CD4-positive, alpha-beta memory T cell (primary cell): ENCODE data around the gene TBX6. TPM values are rescaled to one million over a fixed set of nuclear protein-coding genes. Genes with fewer than 3 reads are reported as not detected.
A peak's percentile ranks its signal among the peaks of the same experiment; 100 is the strongest.

Experiments
- CTCF ChIA-PET: fragments of 350-600 bp; sonication (Branson Sonifier 250); formaldehyde crosslinking; loops from one replicate; lab custom pipeline; 2021; ENCODE audit warnings: inconsistent platforms; ENCODE audit not compliant: partially characterized antibody; lab: Charles Lee
- POLR2A ChIA-PET: fragments of 350-600 bp; sonication (Branson Sonifier 250); formaldehyde crosslinking; loops from one replicate; lab custom pipeline; 2021; ENCODE audit not compliant: partially characterized antibody; lab: Charles Lee
- DNase-seq, 5 donors: peaks; one replicate each; pipeline versions ENCODE4 v3.0.0 to v3.0.0-alpha.2; 2020 to 2022; ENCODE audit warnings: mixed read lengths in 1 of 5
- H3K27ac ChIP-seq: one replicate; pipeline ENCODE4 v1.7.0; 2013; ENCODE audit warnings: low read depth, low read length
- H3K27me3 ChIP-seq: 2 replicates; pipeline ENCODE4 v1.7.0; 2013; ENCODE audit warnings: mild to moderate bottlenecking, low read length, moderate library complexity; ENCODE audit not compliant: insufficient read depth
- H3K36me3 ChIP-seq: 2 replicates; pipeline ENCODE4 v1.7.0; 2013; ENCODE audit warnings: mild to moderate bottlenecking, low read length, moderate library complexity; ENCODE audit not compliant: insufficient read depth
- H3K4me1 ChIP-seq: 2 replicates; pipeline ENCODE4 v1.7.0; 2013; ENCODE audit warnings: mild to moderate bottlenecking, low read length, moderate library complexity; ENCODE audit not compliant: insufficient read depth
- H3K4me3 ChIP-seq, 2 donors: one replicate each; pipeline ENCODE4 v1.7.0; 2013; ENCODE audit warnings: low read length in 2 of 2, mild to moderate bottlenecking in 1 of 2
- H3K9me3 ChIP-seq, 2 donors: one replicate each; pipeline ENCODE4 v1.7.0; 2013; ENCODE audit warnings: low read length in 2 of 2, control low read depth in 1 of 2; ENCODE audit not compliant: control insufficient read depth in 1 of 2
- H3K27ac Mint-ChIP-seq, 7 donors: one replicate each; pipeline ENCODE4 v1.8.0; 2020 to 2021; ENCODE audit warnings: mixed read lengths in 7 of 7, mild to moderate bottlenecking in 6 of 7, inconsistent platforms in 3 of 7, moderate library complexity in 3 of 7
- H3K27me3 Mint-ChIP-seq, 2 donors: one replicate each; pipeline ENCODE4 v1.8.0; 2020 to 2021; ENCODE audit warnings: mixed read lengths in 2 of 2
- H3K36me3 Mint-ChIP-seq, 2 donors: one replicate each; pipeline ENCODE4 v1.8.0; 2020 to 2021; ENCODE audit warnings: mixed read lengths in 2 of 2, inconsistent platforms in 1 of 2, mild to moderate bottlenecking in 1 of 2
- H3K4me1 Mint-ChIP-seq, 4 donors: one replicate each; pipeline ENCODE4 v1.8.0; 2020 to 2021; ENCODE audit warnings: mixed read lengths in 4 of 4, mild to moderate bottlenecking in 1 of 4
- H3K4me3 Mint-ChIP-seq, 8 donors: one replicate each; pipeline ENCODE4 v1.8.0; 2020 to 2021; ENCODE audit warnings: mixed read lengths in 8 of 8, mild to moderate bottlenecking in 7 of 8, moderate library complexity in 6 of 8, inconsistent platforms in 3 of 8
- H3K9me3 Mint-ChIP-seq, 8 donors: one replicate each; pipeline ENCODE4 v1.8.0; 2020 to 2021; ENCODE audit warnings: mixed read lengths in 8 of 8, mild to moderate bottlenecking in 5 of 8, inconsistent platforms in 3 of 8, moderate library complexity in 1 of 8
- intact Hi-C: fragments of 100-400 bp; cut with micrococcal nuclease; formaldehyde crosslinking; loops from one replicate; pipeline ENCODE4 v1.15.1; 2023
- polyA plus RNA-seq, 2 donors: library from polyadenylated mRNA; unstranded; fragments of 300-500 nt; fragmentation: Illumina TruSeq; gene quantifications; one replicate each; pipeline ENCODE4 v1.2.3, GENCODE V29; 2021
- total RNA-seq, 2 experiments: library from RNA; stranded (reverse); gene quantifications; one replicate each; pipeline ENCODE4 v1.2.3, GENCODE V29; 2021

The TBX6 gene
- total and polyA plus RNA-seq, 4 experiments from 2014 or later = 0.36 to 1.4 (median 1.3) TPM; not detected in 1

DNA sequence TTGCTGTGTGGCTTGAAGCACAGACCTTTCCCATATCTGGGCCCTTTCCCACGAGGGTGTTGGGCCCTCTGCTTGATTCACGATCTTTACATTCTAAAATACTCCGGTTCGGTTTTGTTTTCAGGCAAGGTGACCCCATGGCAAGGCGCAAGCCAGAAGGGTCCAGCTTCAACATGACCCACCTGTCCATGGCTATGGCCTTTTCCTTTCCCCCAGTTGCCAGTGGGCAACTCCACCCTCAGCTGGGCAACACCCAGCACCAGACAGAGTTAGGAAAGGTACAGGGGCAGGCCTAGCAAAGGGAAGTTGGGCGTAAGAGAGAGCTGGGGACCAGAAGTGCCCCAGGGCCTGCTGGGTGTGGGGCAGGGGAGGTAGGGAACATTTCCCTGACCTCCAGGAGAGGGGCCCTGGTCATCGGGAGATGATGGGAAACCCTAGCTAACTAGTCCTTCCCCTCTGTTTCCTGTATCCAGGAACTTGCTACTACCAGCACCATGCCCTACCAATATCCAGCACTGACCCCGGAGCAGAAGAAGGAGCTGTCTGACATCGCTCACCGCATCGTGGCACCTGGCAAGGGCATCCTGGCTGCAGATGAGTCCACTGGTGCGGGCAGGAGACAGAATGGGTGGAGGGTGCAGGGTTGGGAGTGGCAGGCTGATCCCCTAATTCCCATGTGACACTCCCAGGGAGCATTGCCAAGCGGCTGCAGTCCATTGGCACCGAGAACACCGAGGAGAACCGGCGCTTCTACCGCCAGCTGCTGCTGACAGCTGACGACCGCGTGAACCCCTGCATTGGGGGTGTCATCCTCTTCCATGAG lies 24.8 kb downstream of the TBX6 start:
- no peak for DNase-seq
- Mint-ChIP-seq H3K36me3 (peaks cover 33 to 65% of the 10 kb centered on the region in 2 donors), H3K4me1 (peaks cover 15 to 57% (median 37%) of the 10 kb centered on the region in 4 donors), H3K27me3 (no peaks in the 10 kb centered on the region), H3K9me3 (no peaks in the 10 kb centered on the region), H3K4me3 (peak overlapping the region; percentile 98 to 100 (median 99)), H3K27ac (peak overlapping the region; percentile 75 to 100 (median 95))
- CTCF ChIA-PET = interaction anchor here (0.9 to 4.8 kb wide), 4 partner anchors 10 to 119 kb away, joined by 3 to 48 read pairs (median 4); partner anchors contain the start of gene TBX6
- Histone ChIP-seq H3K4me3 (peak overlapping the region; percentile 77 to 93), H3K27me3 (no peaks in the 10 kb centered on the region), H3K27ac (peak overlapping the region; percentile 94), H3K4me1 (peaks cover 49% of the 10 kb centered on the region), H3K9me3 (no peaks in the 10 kb centered on the region), H3K36me3 (peaks cover 52% of the 10 kb centered on the region)
- POLR2A ChIA-PET = interaction anchor here (0.7 to 20.4 kb wide), 15 partner anchors 9 to 468 kb away, joined by 3 to 404 read pairs (median 10); partner anchors contain the start of genes CORO1A, HIRIP3, INO80E and PPP4C
- intact Hi-C loops = no loop called here

DNA sequence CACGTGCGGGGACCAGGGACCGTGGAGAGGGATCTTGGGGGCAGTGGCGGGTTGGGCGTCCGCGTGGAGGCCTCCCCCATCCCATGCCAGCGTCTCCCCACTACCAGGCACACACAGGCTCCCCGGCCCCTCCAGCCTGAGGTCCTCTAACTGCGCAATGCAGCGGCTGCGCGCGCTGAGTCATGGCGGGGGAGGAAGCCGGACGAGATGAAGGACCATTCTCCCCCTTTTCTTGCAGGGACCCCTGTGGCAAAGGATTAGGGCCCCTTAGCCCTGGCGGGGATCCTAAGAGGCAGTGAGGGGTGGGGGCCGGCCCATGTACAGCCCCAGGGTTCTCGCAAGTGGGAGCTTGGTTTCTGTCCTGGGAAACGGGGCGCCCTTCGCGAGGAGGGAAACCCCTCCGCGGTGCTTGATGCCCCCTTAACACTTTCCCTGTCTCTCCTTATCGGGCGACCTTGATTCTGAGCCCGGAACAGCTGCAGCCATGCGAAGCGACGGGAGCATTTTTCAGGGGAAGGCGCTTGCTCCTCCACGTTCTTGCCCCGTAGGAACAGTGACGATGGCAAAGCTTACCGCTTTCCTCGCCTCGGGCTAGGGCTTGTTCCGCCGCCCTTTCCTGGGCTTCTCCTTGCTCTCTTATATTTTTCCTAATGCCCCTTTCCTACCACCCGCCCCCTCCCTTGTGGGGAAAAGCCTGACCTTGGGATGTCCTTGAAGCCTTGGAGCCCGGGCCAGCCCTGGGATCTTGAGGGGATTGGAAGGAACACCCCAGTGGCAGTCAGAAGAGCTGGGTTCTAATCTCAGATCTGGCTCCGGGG lies 25.6 kb downstream of the TBX6 start:
- Mint-ChIP-seq H3K4me1 (peaks cover 15 to 54% (median 36%) of the 10 kb centered on the region in 4 donors), H3K9me3 (no peaks in the 10 kb centered on the region), H3K27me3 (no peaks in the 10 kb centered on the region), H3K27ac (peak overlapping the region; percentile 86 to 100 (median 97)), H3K36me3 (peaks cover 29 to 58% of the 10 kb centered on the region in 2 donors), H3K4me3 (peak overlapping the region; percentile 98 to 100 (median 99))
- Histone ChIP-seq H3K4me3 (peak overlapping the region; percentile 77 to 93), H3K27ac (peak overlapping the region; percentile 94), H3K4me1 (peaks cover 49% of the 10 kb centered on the region), H3K27me3 (no peaks in the 10 kb centered on the region), H3K36me3 (peaks cover 44% of the 10 kb centered on the region), H3K9me3 (no peaks in the 10 kb centered on the region)
- no peak for DNase-seq
- intact Hi-C loops = loop anchor here (1.0 to 2.0 kb wide), 7 partner anchors 9 to 313 kb away; partner anchors contain the start of genes MAPK3, PPP4C, TBC1D10B and TBX6
- CTCF ChIA-PET = interaction anchor here (0.6 to 4.8 kb wide), 10 partner anchors 11 to 1053 kb away, joined by 3 to 48 read pairs (median 3); partner anchors contain the start of genes DCTPP1 and TBX6
- POLR2A ChIA-PET = interaction anchor here (0.7 to 20.4 kb wide), 45 partner anchors 9 to 593 kb away, joined by 3 to 404 read pairs (median 5); partner anchors contain the start of genes C16orf54, CORO1A, FBRS and HIRIP3

DNA sequence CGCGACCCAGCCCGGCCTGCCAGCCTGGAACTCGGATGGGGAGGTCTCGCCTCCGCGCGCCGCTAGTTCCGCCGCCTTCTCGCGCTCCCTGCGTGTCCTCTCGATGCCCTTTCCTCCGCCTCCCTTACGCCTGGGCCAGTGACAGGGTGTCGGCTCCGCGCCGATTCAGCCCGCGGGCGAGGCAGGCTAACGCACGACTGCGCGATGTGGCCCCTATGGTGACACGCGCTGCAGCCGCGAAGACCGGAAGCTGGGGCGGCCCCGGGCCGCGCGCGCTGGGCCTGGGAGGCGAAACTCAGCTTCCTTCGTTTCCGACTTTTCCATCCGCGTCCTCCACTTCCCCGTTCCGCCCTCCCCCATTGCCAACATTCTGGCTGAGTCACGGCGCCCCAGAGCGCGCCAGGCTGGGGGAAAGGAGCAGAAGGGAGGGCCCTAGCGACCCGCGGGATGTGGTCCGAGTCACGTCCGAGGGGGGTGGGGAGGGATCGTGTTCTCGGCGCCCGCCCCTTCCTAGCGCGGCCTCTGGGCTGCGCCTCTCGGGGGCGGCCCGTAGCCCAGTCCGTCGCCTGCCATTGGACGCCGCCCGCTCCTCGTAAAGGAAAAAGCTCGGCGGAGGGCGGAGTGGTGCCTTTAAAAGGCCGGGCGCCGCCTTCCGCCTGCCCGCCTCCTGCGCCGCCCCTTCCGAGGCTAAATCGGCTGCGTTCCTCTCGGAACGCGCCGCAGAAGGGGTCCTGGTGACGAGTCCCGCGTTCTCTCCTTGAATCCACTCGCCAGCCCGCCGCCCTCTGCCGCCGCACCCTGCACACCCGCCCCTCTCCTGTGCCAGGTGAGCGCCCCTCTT lies 26.4 kb downstream of the TBX6 start, which contains the start of gene ALDOA:
Gene ALDOA, plus strand, starts transcription at position 659 of the 841 bp plus-strand sequence. CDS start 1,138 bp downstream, outside the sequence.
- ChIA-PET POLR2A (interaction anchor here (0.6 to 20.4 kb wide), 48 partner anchors 8 to 594 kb away, joined by 3 to 404 read pairs (median 6); partner anchors contain the start of genes C16orf54, CORO1A, DCTPP1 and FBRS), CTCF (interaction anchor here (0.6 to 4.8 kb wide), 11 partner anchors 10 to 1052 kb away, joined by 3 to 48 read pairs (median 3); partner anchors contain the start of genes DCTPP1, MAPK3 and TBX6)
- intact Hi-C loops = loop anchor here (1.0 to 2.0 kb wide), 7 partner anchors 10 to 313 kb away; partner anchors contain the start of genes MAPK3, PPP4C, TBC1D10B and TBX6
- peaks cover 17 to 58% (median 33%) of the 10 kb centered on the region in 4 donors for H3K4me1 Mint-ChIP-seq
- peaks cover 29 to 51% of the 10 kb centered on the region in 2 donors for H3K36me3 Mint-ChIP-seq
- DNase-seq = peak; percentile 94 to 96 (median 94)
- H3K27ac Mint-ChIP-seq = peak within 1 kb of the TSS; percentile 95 to 100 (median 97)
- Histone ChIP-seq H3K36me3 (peaks cover 37% of the 10 kb centered on the region), H3K9me3 (no peaks in the 10 kb centered on the region), H3K27ac (peak within 1 kb of the TSS; percentile 94), H3K4me1 (peaks cover 47% of the 10 kb centered on the region), H3K4me3 (peak within 1 kb of the TSS; percentile 77 to 93), H3K27me3 (no peaks in the 10 kb centered on the region)
- H3K9me3 Mint-ChIP-seq = no peaks in the 10 kb centered on the region
- H3K4me3 Mint-ChIP-seq = peak within 1 kb of the TSS; percentile 98 to 100 (median 99)
- no peaks in the 10 kb centered on the region for H3K27me3 Mint-ChIP-seq

DNA sequence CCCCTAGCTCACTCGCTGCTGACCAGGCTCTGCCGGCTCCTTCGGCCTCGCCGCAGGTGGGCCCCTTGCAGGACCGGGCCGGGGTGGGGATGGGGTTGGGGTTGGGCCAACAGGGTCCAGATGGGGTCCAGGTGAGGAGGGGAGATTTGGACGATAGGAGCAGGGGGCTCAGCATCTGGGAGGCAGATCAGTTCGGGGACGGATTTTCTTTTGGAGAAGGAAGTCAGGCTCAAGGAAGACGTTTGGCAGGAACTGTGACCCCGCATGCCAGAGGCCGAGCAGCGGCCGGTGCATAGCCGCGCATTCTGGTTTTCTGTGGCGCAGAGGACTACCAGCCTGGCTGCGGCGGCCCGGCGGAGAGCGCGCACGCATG lies 27.0 kb downstream of the TBX6 start:
- H3K36me3 ChIP-seq = peaks cover 31% of the 10 kb centered on the region
- no peaks in the 10 kb centered on the region for H3K9me3 ChIP-seq
- Mint-ChIP-seq H3K27me3 (no peaks in the 10 kb centered on the region), H3K27ac (peak overlapping the region; percentile 95 to 100 (median 99)), H3K9me3 (no peaks in the 10 kb centered on the region), H3K36me3 (peaks cover 29 to 46% of the 10 kb centered on the region in 2 donors), H3K4me3 (peak overlapping the region; percentile 98 to 100 (median 99)), H3K4me1 (peaks cover 17 to 57% (median 30%) of the 10 kb centered on the region in 4 donors)
- no peak for DNase-seq
- peaks cover 41% of the 10 kb centered on the region for H3K4me1 ChIP-seq
- CTCF ChIA-PET = interaction anchor here (0.8 to 4.8 kb wide), 5 partner anchors 21 to 59 kb away, joined by 3 to 48 read pairs (median 4); partner anchors contain the start of genes MAPK3 and TBX6
- peak overlapping the region; percentile 77 to 89 for H3K4me3 ChIP-seq
- intact Hi-C loops = loop anchor here (1.0 to 2.0 kb wide), 8 partner anchors 11 to 345 kb away; partner anchors contain the start of genes MAPK3, PPP4C, TBC1D10B and TBX6
- POLR2A ChIA-PET = interaction anchor here (1.0 to 20.4 kb wide), 24 partner anchors 8 to 594 kb away, joined by 3 to 404 read pairs (median 8); partner anchors contain the start of genes C16orf54, CORO1A, DCTPP1 and FBRS
- H3K27ac ChIP-seq = peak overlapping the region; percentile 94
- no peaks in the 10 kb centered on the region for H3K27me3 ChIP-seq

DNA sequence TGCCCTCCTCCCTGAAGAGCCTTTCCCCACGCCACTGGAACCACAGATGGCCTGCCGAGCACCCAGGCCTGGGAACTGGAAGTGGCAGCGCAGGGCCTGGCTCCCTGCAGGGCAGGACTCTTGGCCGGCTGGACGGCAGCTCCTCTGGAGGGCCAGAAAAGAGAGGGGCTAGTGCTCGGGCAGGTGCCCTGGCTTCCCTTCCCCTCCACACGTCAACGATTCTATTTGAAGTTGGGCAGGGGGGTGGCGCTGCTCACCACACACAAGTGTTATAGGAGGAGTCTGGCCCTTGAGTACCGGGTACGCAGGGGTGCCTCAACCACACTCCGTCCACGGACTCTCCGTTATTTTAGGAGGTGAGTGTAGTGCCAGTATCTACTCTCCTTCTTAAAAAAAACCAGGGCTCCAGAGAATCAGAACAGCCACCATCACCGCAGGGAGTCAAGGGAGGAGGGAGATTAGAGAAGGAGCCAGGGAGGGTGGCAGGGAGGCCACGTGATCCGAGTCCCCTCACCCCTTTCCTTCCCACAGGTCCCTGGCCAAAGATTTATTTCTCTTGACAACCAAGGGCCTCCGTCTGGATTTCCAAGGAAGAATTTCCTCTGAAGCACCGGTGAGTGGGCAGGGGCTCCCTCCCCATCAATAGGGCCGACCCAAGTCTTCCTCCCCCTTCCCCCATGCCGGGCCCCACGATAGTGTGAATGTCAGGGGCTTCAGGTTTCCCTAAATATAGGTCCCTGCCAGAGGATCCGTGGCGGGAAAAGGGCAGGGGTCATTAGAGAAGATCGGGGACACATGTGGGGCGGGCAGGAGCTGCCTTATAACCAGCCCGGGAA lies 27.6 kb downstream of the TBX6 start:
- Histone ChIP-seq H3K36me3 (peaks cover 25% of the 10 kb centered on the region), H3K27ac (peak overlapping the region; percentile 94), H3K4me1 (peaks cover 35% of the 10 kb centered on the region), H3K27me3 (no peaks in the 10 kb centered on the region), H3K9me3 (no peaks in the 10 kb centered on the region), H3K4me3 (peak overlapping the region; percentile 77 to 89)
- ChIA-PET POLR2A (interaction anchor here (1.2 to 20.4 kb wide), 16 partner anchors 10 to 586 kb away, joined by 3 to 404 read pairs (median 12); partner anchors contain the start of genes CORO1A, DCTPP1, MAPK3 and MAZ), CTCF (interaction anchor here (0.7 to 4.8 kb wide), 9 partner anchors 9 to 66 kb away, joined by 3 to 48 read pairs (median 4); partner anchors contain the start of genes MAPK3 and TBX6)
- Mint-ChIP-seq H3K27me3 (no peaks in the 10 kb centered on the region), H3K36me3 (peaks cover 23 to 39% of the 10 kb centered on the region in 2 donors), H3K9me3 (no peaks in the 10 kb centered on the region), H3K4me3 (peak overlapping the region; percentile 98 to 100 (median 99)), H3K4me1 (peaks cover 17 to 52% (median 27%) of the 10 kb centered on the region in 4 donors), H3K27ac (peak overlapping the region; percentile 95 to 100 (median 99))
- intact Hi-C loops = loop anchor here (1.0 to 2.0 kb wide), 3 partner anchors 307 to 345 kb away; partner anchors contain the start of gene TBC1D10B
- DNase-seq = peak; percentile 65 to 77 (median 67)
